Measurements from ENCODE around the gene NACAD.
A peak's percentile ranks its signal among the peaks of the same experiment; 100 is the strongest.

Gene NACAD, protein sequence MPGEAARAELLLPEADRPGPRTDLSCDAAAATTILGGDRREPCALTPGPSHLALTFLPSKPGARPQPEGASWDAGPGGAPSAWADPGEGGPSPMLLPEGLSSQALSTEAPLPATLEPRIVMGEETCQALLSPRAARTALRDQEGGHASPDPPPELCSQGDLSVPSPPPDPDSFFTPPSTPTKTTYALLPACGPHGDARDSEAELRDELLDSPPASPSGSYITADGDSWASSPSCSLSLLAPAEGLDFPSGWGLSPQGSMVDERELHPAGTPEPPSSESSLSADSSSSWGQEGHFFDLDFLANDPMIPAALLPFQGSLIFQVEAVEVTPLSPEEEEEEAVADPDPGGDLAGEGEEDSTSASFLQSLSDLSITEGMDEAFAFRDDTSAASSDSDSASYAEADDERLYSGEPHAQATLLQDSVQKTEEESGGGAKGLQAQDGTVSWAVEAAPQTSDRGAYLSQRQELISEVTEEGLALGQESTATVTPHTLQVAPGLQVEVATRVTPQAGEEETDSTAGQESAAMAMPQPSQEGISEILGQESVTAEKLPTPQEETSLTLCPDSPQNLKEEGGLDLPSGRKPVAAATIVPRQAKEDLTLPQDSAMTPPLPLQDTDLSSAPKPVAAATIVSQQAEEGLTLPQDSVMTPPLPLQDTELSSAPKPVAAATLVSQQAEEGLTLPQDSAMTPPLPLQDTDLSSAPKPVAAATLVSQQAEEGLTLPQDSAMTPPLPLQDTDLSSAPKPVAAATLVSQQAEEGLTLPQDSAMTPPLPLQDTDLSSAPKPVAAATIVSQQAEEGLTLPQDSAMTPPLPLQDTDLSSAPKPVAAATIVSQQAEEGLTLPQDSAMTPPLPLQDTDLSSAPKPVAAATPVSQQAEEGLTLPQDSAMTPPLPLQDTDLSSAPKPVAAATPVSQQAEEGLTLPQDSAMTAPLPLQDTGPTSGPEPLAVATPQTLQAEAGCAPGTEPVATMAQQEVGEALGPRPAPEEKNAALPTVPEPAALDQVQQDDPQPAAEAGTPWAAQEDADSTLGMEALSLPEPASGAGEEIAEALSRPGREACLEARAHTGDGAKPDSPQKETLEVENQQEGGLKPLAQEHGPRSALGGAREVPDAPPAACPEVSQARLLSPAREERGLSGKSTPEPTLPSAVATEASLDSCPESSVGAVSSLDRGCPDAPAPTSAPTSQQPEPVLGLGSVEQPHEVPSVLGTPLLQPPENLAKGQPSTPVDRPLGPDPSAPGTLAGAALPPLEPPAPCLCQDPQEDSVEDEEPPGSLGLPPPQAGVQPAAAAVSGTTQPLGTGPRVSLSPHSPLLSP (N-terminal part only)

DNA sequence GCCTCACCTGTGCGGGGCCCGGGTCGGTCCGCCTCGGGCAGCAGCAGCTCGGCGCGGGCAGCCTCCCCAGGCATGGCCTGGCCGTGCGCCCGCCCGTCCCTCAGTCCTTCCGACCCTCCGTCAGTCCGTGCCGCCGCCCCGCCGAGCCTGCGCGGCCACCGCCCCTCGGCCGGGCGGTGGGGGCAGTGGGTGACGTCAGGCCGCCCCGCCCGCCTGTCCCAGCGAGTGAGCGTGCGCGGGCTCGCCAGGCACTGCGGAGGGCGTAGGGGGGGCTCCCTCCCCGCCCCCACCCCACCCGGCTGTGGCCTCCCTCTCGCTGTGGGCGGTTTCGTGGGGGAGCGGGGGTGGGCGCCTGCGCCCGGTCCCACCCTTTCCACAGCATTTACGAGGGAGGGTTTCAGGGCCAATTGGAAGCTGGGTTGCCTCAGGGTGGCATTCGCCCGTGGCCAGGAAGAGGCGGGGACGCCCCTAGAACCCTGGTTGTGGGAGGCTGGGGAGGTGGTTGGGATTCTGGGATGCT is at the start of gene NACAD:
TSS of gene NACAD (minus strand) at position 149 of the 520 bp plus-strand sequence. CDS start at position 74, 75 bp downstream.
- peak; percentile 23 for DNase-seq

DNA sequence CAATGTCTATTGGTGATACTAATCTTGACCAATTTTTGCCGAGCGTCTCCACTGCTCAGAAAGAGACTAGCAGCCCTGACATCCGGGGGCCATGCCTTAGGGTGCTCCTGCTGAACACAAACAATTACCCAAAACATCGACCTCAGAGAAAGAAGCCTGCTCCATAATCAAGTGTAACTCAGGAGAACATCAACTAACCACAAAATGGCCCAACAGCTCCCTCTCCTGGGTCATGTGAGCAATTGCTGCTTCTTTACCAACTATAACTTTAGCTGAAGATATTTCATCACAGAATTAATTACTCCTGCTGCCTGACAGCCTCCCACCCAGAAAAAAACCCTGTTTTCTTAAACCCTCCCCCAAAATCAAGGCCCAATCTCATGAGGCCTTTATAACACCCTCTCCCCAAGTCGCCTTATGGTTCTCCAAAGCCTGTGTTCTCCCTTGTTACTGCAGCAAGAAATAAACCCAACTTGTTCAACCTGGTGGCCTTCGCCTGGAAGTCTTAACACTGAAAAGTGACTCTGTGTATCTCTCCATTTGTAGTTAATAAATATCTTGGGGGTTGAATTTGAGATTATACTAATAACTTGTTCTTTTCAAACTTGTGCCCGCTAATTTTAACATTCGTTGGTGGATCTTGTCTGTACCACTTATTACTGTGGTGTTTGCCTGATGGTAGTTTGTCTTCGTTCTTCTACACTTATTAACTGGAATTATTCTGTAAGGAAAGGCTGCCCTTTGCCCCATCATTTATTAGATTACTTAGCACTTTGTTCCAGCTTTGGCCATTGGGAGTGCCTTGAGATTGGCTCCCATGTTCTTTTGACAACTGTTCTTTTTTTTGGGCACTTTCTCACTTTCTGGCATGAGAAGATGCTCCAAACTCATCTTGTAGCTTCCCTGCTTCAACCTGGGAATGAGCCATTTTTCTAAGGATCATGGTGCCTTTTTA is 47.6 kb upstream of the NACAD start:
- peak; percentile 59 for DNase-seq

DNA sequence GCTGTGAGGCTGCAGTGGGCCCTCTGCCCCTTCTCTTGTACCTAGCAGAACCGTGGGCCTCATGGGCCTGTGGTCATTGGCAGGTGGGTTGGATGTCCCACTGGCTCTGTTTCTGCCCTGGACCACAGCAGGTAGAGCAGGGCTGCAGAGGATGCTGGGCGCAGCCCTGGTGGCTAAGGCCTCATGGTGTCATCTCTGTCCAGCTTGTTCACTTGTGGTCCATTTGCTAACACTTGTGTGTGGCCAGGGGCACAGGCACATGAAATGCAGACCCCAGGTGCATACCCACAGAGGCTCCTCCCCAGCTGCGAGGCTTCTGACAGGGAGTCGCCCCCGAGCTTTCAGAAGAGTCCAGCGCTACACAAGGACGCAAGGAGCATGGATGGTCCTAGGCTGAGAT is 45.1 kb upstream of the NACAD start:
- no peak for DNase-seq

DNA sequence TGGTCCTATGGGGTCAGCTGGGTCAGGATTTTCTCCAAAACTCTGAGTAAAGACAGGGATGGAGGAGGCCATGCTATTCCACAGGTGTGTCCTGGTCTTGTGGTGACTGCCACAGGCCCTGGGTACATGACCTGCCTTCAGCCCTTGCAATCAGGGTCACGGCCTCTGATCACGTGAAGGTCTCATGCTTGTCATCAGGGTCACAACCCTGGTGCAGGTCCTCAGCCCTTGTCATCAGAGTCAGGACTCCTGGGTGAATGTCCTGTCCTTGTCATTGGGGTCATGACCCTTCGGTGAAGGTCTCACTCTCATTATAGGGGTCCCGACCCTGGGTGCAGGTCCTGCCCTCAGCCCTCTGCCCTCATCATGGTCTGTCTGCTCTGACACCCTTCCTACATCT is 44.6 kb upstream of the NACAD start:
- no peak for DNase-seq

DNA sequence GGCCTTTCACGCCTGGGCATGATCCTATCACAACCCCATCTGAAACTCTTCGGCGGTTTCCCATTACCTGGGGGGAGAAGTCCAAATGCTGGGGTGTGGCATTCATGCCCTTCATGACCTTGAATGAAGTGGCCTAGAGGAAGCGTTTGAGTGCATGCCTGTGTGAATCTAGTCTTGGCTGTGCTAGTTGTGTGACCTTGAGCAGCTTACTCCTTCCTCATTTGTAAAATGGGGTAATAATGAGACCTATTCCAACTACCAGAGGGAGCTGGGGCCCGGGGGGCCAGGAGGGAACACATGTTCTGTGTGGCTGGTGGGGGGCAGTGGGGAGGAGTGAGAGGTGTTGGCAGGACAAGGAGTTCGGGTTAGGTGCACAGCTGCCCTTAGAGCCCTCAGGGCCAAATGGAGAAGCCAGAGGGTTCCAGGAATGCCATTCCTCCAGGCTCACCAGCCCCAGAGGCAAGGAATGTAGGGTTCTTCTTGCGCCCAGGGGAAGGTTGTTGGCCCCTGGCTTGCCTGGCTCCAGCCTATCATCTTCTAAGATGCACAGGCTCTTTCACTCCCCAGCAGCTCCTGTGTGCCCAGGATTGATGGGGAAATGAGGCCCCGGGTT is 44.0 kb upstream of the NACAD start:
- DNase-seq, result no peak

DNA sequence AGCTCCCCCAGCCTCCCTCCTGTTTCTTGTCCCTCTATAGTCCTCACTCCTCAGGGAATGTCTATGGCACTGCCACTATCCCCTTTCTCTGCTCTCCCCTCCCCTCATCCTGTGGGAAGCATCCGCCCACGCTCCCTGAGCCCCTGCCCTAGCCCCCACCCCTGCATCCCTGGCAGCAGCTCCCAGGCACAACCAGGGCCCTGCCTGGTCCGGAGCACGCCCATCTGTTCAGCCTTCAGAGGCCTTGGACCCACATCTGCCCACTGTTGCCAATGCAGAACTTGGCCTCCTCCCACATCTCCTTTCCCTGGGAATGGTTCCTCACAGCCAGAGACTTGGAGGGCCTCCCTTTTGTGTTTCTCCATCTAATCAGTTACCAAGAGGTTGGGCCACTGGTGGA is 43.1 kb upstream of the NACAD start:
- no peak for DNase-seq

DNA sequence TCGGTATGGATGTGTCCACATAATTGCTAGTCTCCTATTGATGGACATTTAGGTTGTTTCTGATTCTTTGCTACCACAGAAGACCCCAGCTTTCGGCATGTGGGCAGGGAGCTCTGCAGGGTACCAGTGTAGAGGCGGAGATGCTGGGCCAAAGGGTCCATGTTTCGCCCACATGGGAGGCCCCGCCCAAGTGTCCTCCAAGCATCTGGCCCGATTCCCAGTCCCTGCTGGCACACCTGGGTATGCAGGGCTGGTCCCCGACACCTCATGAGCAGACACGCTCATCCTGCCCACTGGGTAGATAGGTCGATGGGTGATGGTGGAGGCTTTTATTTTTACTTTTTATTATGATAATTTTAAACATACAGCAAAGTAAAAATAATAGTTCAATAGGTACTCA is 42.1 kb upstream of the NACAD start:
- no peak for DNase-seq

DNA sequence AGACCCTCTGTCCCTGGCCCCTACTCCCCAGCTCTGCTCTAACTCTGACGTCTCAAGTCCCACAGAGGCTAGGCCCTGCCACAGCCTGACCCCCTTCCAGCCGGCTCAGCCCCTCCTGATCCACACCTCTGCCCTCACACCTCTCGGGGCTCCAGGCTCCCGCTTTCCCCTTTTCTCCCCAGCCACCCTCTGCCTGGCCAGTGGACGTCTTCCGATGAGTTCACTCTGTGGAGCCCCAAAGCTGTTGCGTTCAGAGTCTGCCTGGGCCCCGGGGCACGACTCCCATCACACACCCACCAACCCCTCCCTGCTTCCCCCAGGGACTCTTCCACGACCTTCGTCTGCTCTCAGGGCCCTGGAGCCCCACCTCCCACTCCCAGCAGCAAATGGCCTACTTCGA is 41.1 kb upstream of the NACAD start:
- DNase-seq, result no peak

DNA sequence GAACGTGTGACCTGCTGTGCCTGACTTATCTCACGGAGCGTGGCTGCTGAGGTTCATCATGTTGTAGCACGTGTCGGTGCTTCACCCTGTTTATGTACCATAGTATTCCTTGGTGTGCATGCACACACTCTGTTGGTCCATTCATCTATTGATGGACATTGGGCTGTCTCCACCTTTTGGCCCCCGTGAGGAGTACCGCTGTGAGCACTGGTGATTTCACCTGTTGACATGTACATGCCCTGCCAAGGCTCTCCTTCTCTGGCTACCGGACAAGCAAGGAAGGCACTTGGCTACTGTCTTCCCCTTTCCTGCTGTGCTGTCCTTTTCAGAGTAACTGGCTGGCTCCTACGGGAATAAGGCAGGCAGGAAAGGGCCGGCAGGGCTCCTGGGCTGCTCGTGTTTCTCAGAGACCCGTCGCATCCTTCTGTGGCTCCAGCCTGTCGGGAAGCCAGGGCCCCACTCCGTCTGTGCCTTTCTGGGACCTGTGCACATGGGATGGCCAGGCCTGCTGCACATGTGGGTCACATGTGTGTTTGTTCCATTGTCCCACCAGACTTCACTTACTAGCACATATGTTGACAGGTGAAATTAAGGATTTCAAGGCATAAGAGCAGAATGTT is 40.5 kb upstream of the NACAD start:
- no peak for DNase-seq

DNA sequence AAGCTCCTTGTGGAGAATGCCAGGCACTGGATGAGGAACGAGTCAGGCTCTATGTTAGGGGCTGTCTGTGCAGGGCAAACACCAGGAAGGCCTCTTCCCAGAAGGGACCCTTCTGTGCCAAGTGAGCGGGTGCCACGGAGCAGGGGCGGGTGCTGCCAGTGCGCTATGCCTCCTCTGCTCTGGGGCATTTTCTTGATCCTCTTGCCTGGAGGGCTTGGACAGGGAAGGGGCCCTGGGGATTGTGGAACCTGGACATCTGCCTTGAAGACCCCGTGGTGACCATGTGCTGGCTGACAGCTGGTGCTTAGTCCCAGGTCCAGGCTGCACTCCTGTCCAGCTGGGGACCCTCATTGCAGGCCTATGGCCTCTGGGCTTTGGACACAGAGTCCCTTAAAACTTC is 38.2 kb upstream of the NACAD start:
- no peak for DNase-seq

DNA sequence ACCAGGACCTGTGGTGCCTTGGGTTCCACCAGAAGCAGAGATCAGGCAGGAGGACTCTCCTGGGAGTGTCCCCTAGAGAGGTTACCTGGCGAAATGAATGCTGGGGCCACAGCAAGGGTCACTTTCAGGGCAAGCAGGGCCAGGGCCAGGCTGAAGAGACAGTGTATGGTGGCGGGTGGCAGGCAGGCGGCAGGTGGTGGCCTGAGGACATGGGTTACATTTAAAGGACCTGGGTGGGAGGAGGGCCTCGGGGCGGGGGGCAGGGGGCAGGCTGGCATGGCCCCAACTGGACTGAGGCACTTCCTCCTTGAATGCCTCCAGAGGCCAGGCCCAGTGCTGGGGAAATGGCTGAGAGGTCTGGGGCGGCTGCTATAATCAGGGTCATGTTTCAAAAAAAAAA is 37.4 kb upstream of the NACAD start:
- DNase-seq, result no peak

DNA sequence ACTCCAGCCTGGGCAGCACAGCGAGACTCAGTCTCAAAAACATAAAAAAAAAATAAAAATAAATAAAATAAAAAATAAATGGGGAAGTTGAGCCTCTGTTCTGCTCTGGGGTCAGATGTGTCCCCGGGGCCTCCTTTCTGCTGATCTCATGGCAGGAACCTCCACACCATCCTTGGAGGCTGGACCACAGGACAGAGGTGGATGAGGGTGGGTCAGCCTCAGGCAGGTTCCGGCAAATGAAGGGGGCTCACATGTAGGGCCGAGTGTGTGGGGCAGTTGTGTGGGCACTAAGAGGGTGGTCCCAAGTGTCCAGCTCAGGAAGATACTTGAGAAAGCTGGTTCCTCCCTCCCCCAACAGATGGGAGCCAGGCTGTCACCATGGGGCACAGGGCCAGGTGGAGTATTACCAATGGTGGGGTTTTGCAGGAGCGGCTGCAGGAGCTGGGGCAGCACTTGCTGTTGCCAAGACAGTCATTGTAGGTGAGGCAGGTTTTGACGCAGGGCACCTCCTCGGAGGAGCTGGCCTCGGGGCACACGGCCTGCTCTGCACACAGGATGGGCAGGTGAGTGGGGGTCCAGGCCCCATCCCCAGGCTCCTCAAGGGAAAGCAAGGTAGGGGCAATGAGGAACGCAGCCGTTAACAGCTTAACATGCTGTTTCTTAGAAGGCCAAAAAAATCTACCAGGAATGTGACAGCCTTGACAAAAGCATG is 36.6 kb upstream of the NACAD start:
- no peak for DNase-seq

DNA sequence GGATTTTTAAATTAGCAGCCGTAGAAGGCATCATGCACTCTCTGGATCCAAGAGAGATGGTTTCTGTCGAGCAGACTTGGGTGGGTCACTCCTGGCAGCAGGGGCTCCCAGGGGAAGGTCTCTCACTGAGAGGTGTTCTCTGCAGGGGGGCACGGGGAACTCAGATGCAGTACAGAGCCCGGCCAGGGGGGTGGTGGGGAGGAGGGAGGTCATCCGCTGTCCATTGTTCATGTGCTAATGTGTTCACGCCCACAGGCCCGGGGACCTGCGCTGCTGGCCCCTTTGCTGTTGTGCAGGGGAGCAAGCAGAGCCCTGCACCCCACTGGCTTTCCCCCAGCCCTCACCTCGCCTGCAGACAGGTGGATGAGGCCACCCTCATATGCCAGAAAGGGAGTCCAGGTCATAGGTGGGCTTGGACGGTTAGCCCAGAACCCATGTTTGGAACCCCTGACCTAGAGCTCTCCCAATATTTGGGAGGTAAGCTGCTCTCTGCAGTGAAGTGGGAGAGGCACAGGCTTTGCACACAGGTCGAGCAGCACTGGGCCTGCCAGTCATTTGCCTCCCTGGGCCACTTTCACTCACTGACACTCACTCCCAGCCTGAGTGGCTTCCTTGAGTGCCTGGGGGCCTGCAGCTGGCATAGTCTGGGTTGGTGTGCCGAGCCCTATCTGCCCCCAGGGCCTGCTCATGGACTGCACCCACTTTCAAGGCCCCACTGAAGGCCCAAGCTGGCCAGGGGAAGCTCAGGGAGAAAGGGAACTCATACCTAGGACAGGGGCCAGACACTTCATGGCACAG is 35.3 kb upstream of the NACAD start:
- no peak for DNase-seq

DNA sequence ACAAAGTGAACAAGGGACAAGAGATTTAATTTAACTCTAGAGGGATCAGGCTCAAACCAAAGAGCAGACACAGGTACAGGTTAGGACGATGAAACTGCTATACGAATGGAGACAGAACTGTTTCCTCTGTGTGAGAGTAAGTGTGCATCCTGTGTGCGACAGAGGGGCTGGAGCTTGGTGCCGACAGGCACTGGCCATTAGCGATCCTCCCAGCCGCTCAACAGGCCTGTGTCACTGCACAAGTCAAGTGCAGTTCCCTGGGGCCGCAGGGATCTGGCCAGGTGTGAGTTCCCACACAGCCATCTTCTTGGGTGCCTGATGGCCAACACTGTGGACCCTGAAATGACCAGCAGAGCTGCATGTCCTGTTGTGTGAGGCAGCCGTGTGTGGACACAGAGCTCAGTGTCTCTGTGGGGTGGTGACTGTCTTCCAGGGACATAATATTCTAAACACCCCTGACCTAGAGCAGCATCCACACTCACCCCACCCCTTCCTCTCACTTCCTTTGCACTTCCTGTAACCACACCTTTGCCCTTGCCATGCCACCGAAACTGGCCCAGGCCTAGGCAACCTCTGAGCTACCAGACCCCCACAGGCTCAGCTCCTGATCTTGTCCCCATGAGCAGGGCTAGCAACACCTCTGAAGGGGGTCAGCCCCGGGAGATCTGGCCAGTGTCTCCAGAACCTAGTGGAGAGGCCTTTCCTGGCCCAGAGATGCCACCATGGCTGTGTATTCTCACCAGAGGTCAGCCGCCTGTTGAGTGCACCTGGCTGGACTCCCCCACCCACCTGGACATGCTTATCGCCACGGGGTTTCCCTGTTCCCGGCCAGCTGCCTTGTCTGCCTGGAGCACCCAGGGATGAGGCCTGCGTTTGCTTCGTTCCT is 34.4 kb upstream of the NACAD start:
- DNase-seq, result no peak

DNA sequence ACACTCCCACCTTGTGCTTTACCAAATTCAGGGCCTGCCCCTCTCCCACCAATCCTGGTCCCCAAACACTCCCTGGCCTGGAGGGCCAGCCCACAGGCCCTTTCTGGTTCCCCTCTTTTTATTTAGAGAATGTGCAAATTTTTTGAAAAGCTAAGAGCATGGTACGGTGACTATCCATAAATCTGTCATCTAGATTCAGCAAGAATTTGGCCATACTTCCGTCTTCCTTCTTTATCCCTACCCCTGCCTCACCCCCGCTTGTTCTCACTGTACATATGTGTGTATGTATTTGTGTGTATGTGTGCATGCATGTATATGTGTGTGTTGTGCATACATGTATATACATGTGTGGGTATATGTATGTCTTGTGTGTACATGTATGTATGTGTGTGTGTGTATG is 30.8 kb upstream of the NACAD start:
- no peak for DNase-seq

DNA sequence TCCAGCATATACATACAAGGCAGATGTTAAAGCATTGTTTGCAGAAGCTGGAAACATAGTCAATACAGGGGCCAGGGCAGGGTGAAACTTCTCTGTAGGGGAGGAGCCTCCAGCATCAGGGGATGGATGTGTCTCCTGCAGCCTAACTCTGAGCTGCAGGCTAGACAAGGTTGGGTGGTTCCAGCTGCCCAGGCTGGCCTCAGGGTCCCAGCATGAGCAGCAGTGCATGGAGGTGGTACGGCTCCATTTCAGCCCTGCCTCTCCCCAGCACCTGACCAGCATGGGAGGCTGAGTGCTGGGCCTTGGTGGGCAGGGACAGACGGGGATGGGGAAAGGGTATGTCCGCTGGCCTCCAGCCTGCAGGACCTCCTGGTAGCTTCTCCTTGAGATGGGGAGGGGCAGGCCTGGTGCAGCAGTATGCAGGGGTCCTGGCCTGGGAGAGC is 30.1 kb upstream of the NACAD start:
- DNase-seq, result no peak

DNA sequence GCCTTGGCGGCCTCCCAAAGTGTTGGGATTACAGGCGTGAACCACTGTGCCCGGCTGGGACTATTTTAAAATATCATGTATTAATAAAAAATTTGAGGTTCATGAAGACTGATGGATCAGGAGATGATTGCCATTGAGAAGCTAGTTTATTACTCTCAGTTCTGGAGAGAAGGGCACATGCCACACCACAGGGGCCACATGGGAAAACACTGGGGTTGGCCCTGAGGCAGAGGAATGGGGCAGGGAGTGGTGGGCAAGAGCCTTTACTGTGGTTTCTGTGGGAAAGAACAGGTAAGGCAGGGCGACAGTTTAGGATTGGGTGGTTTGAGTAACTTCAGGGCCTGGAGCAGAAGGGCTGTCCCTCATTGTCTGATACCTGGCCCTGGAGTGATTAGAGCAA is 29.5 kb upstream of the NACAD start:
- DNase-seq, result no peak

DNA sequence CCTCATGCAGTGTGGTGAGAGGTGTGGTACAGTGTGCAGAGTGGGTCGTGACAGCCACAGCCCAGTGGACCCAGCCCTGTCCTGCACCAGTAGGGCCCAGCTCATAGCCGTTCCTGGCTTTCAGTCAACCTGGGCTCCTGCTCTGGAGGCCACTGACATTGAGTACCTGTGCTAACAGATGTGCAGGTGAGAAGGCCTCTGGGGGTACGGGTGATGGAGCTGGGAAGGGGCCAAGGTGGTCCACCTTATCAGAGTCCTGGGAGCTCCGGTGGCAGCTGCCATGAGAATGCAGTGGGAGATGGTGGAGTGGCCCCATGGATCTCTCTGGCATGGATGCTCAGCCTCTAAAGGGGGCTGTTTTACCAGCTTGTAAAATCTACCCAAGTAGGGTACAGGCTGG is 28.8 kb upstream of the NACAD start:
- DNase-seq, result no peak
